ENCODE data around the gene LRRC52. TPM values are rescaled to one million over a fixed set of nuclear protein-coding genes. Genes with fewer than 3 reads are reported as not detected.

Gene LRRC52
- total RNA-seq, 4 donors from 2014 or later = not detected

DNA sequence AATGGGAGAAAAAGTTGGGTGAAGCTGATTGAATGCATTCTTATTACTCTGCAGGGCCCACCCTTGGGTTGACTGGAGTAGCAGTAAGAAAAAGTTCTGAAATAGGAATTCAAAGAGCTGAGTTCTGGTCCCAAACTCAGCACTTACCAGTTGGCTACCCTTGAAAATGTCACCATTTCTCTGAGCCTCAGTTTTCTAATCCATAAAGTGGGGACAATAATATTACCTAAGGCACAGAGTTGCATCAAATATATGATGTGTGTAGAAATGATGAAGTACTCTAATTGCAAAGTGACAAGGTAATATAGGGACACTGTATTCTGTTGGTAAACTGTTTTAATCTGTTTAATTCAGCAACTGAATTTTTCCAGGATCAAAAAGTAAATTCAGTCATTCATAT lies 1.2 kb downstream of the LRRC52 start:
- TF ChIP-seq, protein P1, sequence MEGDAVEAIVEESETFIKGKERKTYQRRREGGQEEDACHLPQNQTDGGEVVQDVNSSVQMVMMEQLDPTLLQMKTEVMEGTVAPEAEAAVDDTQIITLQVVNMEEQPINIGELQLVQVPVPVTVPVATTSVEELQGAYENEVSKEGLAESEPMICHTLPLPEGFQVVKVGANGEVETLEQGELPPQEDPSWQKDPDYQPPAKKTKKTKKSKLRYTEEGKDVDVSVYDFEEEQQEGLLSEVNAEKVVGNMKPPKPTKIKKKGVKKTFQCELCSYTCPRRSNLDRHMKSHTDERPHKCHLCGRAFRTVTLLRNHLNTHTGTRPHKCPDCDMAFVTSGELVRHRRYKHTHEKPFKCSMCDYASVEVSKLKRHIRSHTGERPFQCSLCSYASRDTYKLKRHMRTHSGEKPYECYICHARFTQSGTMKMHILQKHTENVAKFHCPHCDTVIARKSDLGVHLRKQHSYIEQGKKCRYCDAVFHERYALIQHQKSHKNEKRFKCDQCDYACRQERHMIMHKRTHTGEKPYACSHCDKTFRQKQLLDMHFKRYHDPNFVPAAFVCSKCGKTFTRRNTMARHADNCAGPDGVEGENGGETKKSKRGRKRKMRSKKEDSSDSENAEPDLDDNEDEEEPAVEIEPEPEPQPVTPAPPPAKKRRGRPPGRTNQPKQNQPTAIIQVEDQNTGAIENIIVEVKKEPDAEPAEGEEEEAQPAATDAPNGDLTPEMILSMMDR (IDR thresholded peaks at IDR 0.05) = no peak
- TF ChIP-seq POLR2A (IDR thresholded peaks at IDR 0.05) = no peak
- DNase-seq (ENCODE audit: low spot score in 2 of 2) = no peak
- intact Hi-C loops (cut with DNase I; ENCODE audit: low total_unique reads) = no loop called here
- H3K4me3 ChIP-seq (ENCODE audit: low read depth, poor library complexity, severe bottlenecking) = no peak overlapping the region

DNA sequence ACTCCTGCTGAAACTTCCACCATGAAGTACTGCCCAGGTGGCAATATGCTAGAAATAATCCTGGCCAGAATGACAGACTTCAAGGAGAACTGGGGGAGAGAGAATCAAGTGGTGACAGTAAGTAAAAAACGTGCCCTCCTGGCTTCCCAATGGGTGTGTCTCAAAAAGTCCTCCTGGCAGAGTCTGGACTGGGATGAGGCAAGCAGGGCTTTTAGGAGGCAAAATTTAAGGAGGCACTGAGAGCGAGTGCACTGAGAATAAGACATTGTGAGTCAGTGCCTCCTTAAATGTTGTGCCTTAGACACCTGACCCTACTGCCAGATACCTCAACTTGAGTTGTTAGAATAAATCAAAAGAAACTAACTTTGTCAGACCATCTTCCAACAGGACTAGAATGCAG lies 2.2 kb downstream of the LRRC52 start:
- DNase-seq (ENCODE audit: low spot score in 2 of 2) = no peak
- TF ChIP-seq, protein P1 (IDR thresholded peaks at IDR 0.05) = no peak
- no peak for TF ChIP-seq POLR2A (IDR thresholded peaks at IDR 0.05)
- no peak overlapping the region for H3K4me3 ChIP-seq (ENCODE audit: low read depth, poor library complexity, severe bottlenecking)
- 43 to 50% methylated on average over 2 of the region's 2 CpGs for WGBS, 2 donors
- intact Hi-C loops (cut with DNase I; ENCODE audit: low total_unique reads) = no loop called here

DNA sequence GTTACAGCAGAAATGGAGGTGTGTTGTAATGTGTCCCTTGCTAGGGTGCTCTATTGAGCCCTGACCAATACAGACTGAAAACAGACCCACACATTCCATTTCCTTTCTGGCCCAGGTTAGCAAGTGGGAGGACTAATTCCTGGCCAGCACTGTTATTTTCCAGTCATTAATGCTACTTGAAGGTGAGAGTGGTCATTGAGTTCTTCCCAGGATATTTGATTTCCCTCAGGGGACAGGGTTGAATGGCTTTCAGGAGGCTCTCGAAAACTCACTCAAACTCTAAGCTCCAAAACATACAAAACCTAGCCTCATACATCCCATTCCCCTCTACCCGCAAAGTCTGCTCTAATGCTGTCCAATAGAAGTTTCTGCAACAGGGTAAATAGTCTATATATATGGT lies 6.2 kb downstream of the LRRC52 start:
- intact Hi-C loops (cut with DNase I; ENCODE audit: low total_unique reads) = no loop called here
- DNase-seq (ENCODE audit: low spot score in 2 of 2) = no peak
- 77 to 78% methylated on average over 2 of the region's 2 CpGs for WGBS, 2 donors
- no peak overlapping the region for H3K4me3 ChIP-seq (ENCODE audit: low read depth, poor library complexity, severe bottlenecking)
- no peak for TF ChIP-seq POLR2A (IDR thresholded peaks at IDR 0.05)
- TF ChIP-seq, protein P1 (IDR thresholded peaks at IDR 0.05) = no peak

DNA sequence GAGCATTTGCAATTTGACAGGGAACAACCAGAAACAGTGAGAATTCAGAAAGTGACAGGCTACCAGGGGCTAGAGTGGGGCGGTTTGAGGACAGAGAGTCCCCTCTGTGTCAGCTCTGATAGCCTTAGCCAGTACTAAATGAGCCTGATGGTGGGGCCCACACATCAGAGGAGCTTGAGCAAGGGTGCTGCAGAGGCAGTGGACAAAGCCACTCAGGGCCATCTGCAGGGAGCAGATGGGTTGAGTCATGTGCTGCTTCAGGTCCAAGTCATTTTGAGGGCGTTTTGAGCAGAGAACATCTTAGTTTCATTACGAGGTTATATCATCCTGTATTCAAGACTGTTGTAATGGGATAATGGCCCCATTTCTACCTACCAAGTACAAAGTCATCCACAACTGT lies 7.7 kb downstream of the LRRC52 start:
- WGBS, 2 donors = 60 to 74% methylated on average over 3 of the region's 3 CpGs
- DNase-seq (ENCODE audit: low spot score in 2 of 2) = no peak

DNA sequence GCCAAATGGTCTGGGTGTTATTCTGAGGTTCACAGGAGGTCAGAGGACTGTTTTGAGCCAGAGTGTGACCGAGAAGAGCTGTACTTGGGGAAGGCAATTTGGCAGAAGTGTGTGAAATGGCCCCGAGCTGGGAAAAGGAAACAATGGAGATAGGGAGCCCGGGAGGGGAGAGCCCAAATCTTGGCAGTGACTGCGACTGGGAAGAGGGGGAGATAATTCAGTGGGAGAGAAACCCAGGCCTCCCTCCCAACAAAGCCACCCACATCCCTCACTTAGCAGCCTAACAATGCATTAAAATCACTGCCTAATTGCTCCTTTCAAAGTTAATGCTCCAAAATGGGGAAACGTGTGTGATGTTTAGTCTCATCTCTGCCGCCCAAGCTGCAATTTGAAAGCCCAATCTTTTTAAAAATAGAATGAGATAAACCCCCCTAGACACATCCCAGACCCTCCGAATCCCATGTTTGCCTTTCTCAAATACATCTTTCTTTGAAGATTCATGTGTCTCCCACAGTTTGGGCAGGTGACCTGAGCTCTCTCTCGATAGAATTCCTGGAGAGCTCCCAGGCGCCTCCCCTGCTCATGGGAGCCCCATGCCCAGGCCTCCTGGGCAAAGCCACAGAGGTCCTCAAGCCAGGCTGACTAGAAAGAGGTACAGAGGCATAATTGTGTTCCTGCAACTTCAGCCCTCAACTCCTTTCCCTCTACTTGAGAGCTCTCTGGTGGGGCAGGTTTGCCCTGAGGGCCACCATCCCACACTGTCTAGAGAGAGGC lies 17.3 kb downstream of the LRRC52 start:
- no peak for DNase-seq (ENCODE audit: low spot score in 2 of 2)
- intact Hi-C loops (cut with DNase I; ENCODE audit: low total_unique reads) = no loop called here
- WGBS, 2 donors = 40 to 42% methylated on average over 9 of the region's 9 CpGs

More for the DNA sequence above, 7.7 kb downstream of the LRRC52 start:
- intact Hi-C loops (cut with DNase I; ENCODE audit: low total_unique reads) = no loop called here
- TF ChIP-seq POLR2A (IDR thresholded peaks at IDR 0.05) = no peak
- TF ChIP-seq, protein P1 (IDR thresholded peaks at IDR 0.05) = no peak
- H3K4me3 ChIP-seq (ENCODE audit: low read depth, poor library complexity, severe bottlenecking) = no peak overlapping the region

More for the DNA sequence above, 17.3 kb downstream of the LRRC52 start:
- TF ChIP-seq, protein P1 (IDR thresholded peaks at IDR 0.05) = no peak
- TF ChIP-seq POLR2A (IDR thresholded peaks at IDR 0.05) = no peak
- no peak overlapping the region for H3K4me3 ChIP-seq (ENCODE audit: low read depth, poor library complexity, severe bottlenecking)
